VCaP (cell line): Measurements from ENCODE around the gene KDM4B.

Source experiments
- H3K27ac ChIP-seq: fragments of 450-650 bp; 2 replicates; pipeline ENCODE4 v1.5.1; 2017
- CTCF ChIP-seq: fragments of 450-650 bp; conservative IDR thresholded peaks from 2 replicates; pipeline ENCODE4 v1.5.1; 2017; ENCODE audit warnings: mild to moderate bottlenecking, moderate library complexity

Gene KDM4B

GRCh38 chr19:5150902-5151741, 182.2 kb downstream of the KDM4B start:
- H3K27ac ChIP-seq: no peak overlapping the region
- TF ChIP-seq CTCF: no peak

- no peak overlapping the region for H3K27ac ChIP-seq
- no peak for TF ChIP-seq CTCF
Observed at GRCh38 chr19:5152013-5152763, 183.3 kb downstream of the KDM4B start.

GRCh38 chr19:5152767-5153532, 184.0 kb downstream of the KDM4B start:
- no peak overlapping the region for H3K27ac ChIP-seq
- TF ChIP-seq CTCF: no peak

GRCh38 chr19:5153601-5154128, 184.8 kb downstream of the KDM4B start:
- H3K27ac ChIP-seq: no peak overlapping the region
- TF ChIP-seq CTCF: no peak

GRCh38 chr19:5154129-5154798, 185.4 kb downstream of the KDM4B start:
- peak; percentile 65 for TF ChIP-seq CTCF
- no peak overlapping the region for H3K27ac ChIP-seq

GRCh38 chr19:5154799-5155426, 186.0 kb downstream of the KDM4B start:
- no peak overlapping the region for H3K27ac ChIP-seq
- TF ChIP-seq CTCF: no peak
